ENCODE results near the gene ARSG. TPM values are rescaled to one million over a fixed set of nuclear protein-coding genes. Genes with fewer than 3 reads are reported as not detected.

ARSG gene
- total and polyA plus RNA-seq, 9 of the 15 experiments (the other 6 are each of a cell fraction or from before 2014, with no cell fraction given), result 1.0 to 5.6 (median 1.8) TPM

- no peak for TF ChIP-seq IRF1 (CRISPR knock-in tag; IDR thresholded peaks at IDR 0.05; ENCODE audit: borderline replicate concordance)
- TF ChIP-seq ZNF584 (CRISPR knock-in tag; IDR thresholded peaks at IDR 0.05; ENCODE audit: low read depth), result no peak; the same call in 1 of the 2 replicates
- TF ChIP-seq ZNF707 (CRISPR knock-in tag; conservative IDR thresholded peaks at IDR 0.05), result no peak
- TF ChIP-seq ZNF449 (CRISPR knock-in tag; IDR thresholded peaks at IDR 0.05), result no peak
- 0 out of 2 replicates have a peak, but pooled peaks have one; percentile 10 for TF ChIP-seq ZNF384 (IDR thresholded peaks at IDR 0.05; ENCODE audit: low read depth, low read length)
- no peak for TF ChIP-seq ZMIZ1 (IDR thresholded peaks at IDR 0.05; ENCODE audit: low read depth in 2 of 2, low read length in 2 of 2)
- no peak for TF ChIP-seq HNRNPUL1 (IDR thresholded peaks at IDR 0.05; ENCODE audit: low read length)
- TF ChIP-seq ZEB2 (IDR thresholded peaks at IDR 0.05), result no peak
- no peak for TF ChIP-seq ZNF512 (tag; IDR thresholded peaks at IDR 0.05)
These were observed 171.3 kb downstream of the ARSG start (continued) for GRCh38 chr17:68462381-68463210.
